Activated T-helper 2 cell treated with anti-CD3 and anti-CD28 coated beads, Interferon-gamma antibody, Interleukin-2, Interleukin-4, amounts not matched to agents 10 μg/mL and 5 μg/mL and 100 μg/mL, durations not matched to agents 14 hours and 24 hours and 36 hours (primary cell): ENCODE data around the gene CEP41. TPM values are rescaled to one million over a fixed set of nuclear protein-coding genes. Genes with fewer than 3 reads are reported as not detected.
"Not testable (repeated sequence)": the region's sequence is repeated elsewhere in the genome, so short reads cannot be mapped to it uniquely, and the experiment has no call there.

Experiments
- DNase-seq: peaks from one replicate; pipeline ENCODE4 v3.0.0; 2021; ENCODE audit warnings: low spot score
- H3K27ac Mint-ChIP-seq: one replicate; pipeline ENCODE4 v1.8.0; 2021; ENCODE audit warnings: mixed read lengths
- H3K27me3 Mint-ChIP-seq: one replicate; pipeline ENCODE4 v1.8.0; 2021; ENCODE audit warnings: low read depth, mixed read lengths
- H3K36me3 Mint-ChIP-seq: one replicate; pipeline ENCODE4 v1.8.0; 2021; ENCODE audit warnings: low read depth, mixed read lengths
- H3K4me1 Mint-ChIP-seq: one replicate; pipeline ENCODE4 v1.8.0; 2021; ENCODE audit warnings: low read depth, mixed read lengths
- H3K4me3 Mint-ChIP-seq: one replicate; pipeline ENCODE4 v1.8.0; 2021; ENCODE audit warnings: low read depth, mild to moderate bottlenecking, moderate library complexity, mixed read lengths
- H3K9me3 Mint-ChIP-seq: one replicate; pipeline ENCODE4 v1.8.0; 2021; ENCODE audit warnings: mixed read lengths
- intact Hi-C: fragments of 100-400 bp; cut with micrococcal nuclease; formaldehyde crosslinking; loops from one replicate; pipeline ENCODE4 v1.15.1; 2023
- total RNA-seq: library from RNA; stranded (reverse); gene quantifications from 2 replicates; pipeline ENCODE4 v1.2.3, GENCODE V29; 2022

The CEP41 gene
- total RNA-seq, 1 donor from 2014 or later, result 15.9 TPM

- intact Hi-C loops, result no loop called here
- DNase-seq, result no peak
- Mint-ChIP-seq H3K4me3 (no peak overlapping the region), H3K36me3 (no peaks in the 10 kb centered on the region), H3K9me3 (peaks cover 14% of the 10 kb centered on the region), H3K27ac (no peak overlapping the region), H3K27me3 (peaks cover 6% of the 10 kb centered on the region), H3K4me1 (no peaks in the 10 kb centered on the region)
Observed at GRCh38 chr7:130478991-130479390, 38.2 kb upstream of the CEP41 start.

- no peak overlapping the region for H3K4me3 Mint-ChIP-seq
- H3K27me3 Mint-ChIP-seq, result no peaks in the 10 kb centered on the region
- no peaks in the 10 kb centered on the region for H3K36me3 Mint-ChIP-seq
- intact Hi-C loops, result no loop called here
- DNase-seq, result no peak
- no peaks in the 10 kb centered on the region for H3K4me1 Mint-ChIP-seq
- peaks cover 14% of the 10 kb centered on the region for H3K9me3 Mint-ChIP-seq
- H3K27ac Mint-ChIP-seq, result no peak overlapping the region
Observed at GRCh38 chr7:130476297-130477150, 35.7 kb upstream of the CEP41 start.

- DNase-seq, result no peak
- Mint-ChIP-seq H3K9me3 (peaks cover 14% of the 10 kb centered on the region), H3K27me3 (peaks cover 2% of the 10 kb centered on the region), H3K36me3 (no peaks in the 10 kb centered on the region), H3K4me3 (no peak overlapping the region), H3K27ac (no peak overlapping the region), H3K4me1 (no peaks in the 10 kb centered on the region)
- intact Hi-C loops, result no loop called here
Observed at GRCh38 chr7:130475776-130476175, 35.0 kb upstream of the CEP41 start.

- H3K4me1 Mint-ChIP-seq, result no peaks in the 10 kb centered on the region
- DNase-seq, result no peak
- peaks cover 4% of the 10 kb centered on the region for H3K27me3 Mint-ChIP-seq
- no peaks in the 10 kb centered on the region for H3K36me3 Mint-ChIP-seq
- no peak overlapping the region for H3K27ac Mint-ChIP-seq
- no peak overlapping the region for H3K4me3 Mint-ChIP-seq
- peaks cover 9% of the 10 kb centered on the region for H3K9me3 Mint-ChIP-seq
- intact Hi-C loops, result no loop called here
Observed at GRCh38 chr7:130473876-130474275, 33.1 kb upstream of the CEP41 start.

GRCh38 chr7:130473289-130473688 is 32.5 kb upstream of the CEP41 start:
- intact Hi-C loops, result no loop called here
- Mint-ChIP-seq H3K9me3 (peaks cover 6% of the 10 kb centered on the region), H3K4me3 (no peak overlapping the region), H3K27ac (no peak overlapping the region), H3K36me3 (no peaks in the 10 kb centered on the region), H3K4me1 (no peaks in the 10 kb centered on the region), H3K27me3 (peaks cover 5% of the 10 kb centered on the region)
- no peak for DNase-seq

GRCh38 chr7:130471974-130472373 is 31.2 kb upstream of the CEP41 start:
- Mint-ChIP-seq H3K4me3 (no peak overlapping the region), H3K27ac (no peak overlapping the region), H3K36me3 (no peaks in the 10 kb centered on the region), H3K4me1 (no peaks in the 10 kb centered on the region), H3K27me3 (peaks cover 5% of the 10 kb centered on the region), H3K9me3 (no peaks in the 10 kb centered on the region)
- DNase-seq, result no peak
- intact Hi-C loops, result no loop called here

GRCh38 chr7:130468612-130469011 is 27.8 kb upstream of the CEP41 start:
- H3K4me3 Mint-ChIP-seq, result no peak overlapping the region
- no peak for DNase-seq
- H3K4me1 Mint-ChIP-seq, result no peaks in the 10 kb centered on the region
- H3K36me3 Mint-ChIP-seq, result no peaks in the 10 kb centered on the region
- H3K9me3 Mint-ChIP-seq, result peaks cover 4% of the 10 kb centered on the region
- intact Hi-C loops, result no loop called here
- H3K27ac Mint-ChIP-seq, result no peak overlapping the region
- peaks cover 8% of the 10 kb centered on the region for H3K27me3 Mint-ChIP-seq

GRCh38 chr7:130463553-130464434 is 23.0 kb upstream of the CEP41 start:
- no peak for DNase-seq
- peaks cover 4% of the 10 kb centered on the region for H3K27me3 Mint-ChIP-seq
- intact Hi-C loops, result no loop called here
- peaks cover 10% of the 10 kb centered on the region for H3K36me3 Mint-ChIP-seq
- no peak overlapping the region for H3K4me3 Mint-ChIP-seq
- peaks cover 17% of the 10 kb centered on the region for H3K9me3 Mint-ChIP-seq
- no peaks in the 10 kb centered on the region for H3K4me1 Mint-ChIP-seq
- no peak overlapping the region for H3K27ac Mint-ChIP-seq

GRCh38 chr7:130461272-130461671 is 20.5 kb upstream of the CEP41 start:
- Mint-ChIP-seq H3K27ac (no peak overlapping the region), H3K4me3 (no peak overlapping the region), H3K4me1 (peaks cover 7% of the 10 kb centered on the region)

GRCh38 chr7:130458257-130458656 is 17.4 kb upstream of the CEP41 start:
- Mint-ChIP-seq H3K36me3 (peaks cover 11% of the 10 kb centered on the region), H3K27ac (no peak overlapping the region), H3K27me3 (no peaks in the 10 kb centered on the region), H3K4me1 (peaks cover 22% of the 10 kb centered on the region), H3K4me3 (no peak overlapping the region), H3K9me3 (peaks cover 21% of the 10 kb centered on the region)
- no peak for DNase-seq
- intact Hi-C loops, result no loop called here

More at GRCh38 chr7:130461272-130461671, 20.5 kb upstream of the CEP41 start:
- peaks cover 11% of the 10 kb centered on the region for H3K36me3 Mint-ChIP-seq
- DNase-seq, result no peak
- H3K9me3 Mint-ChIP-seq, result peaks cover 25% of the 10 kb centered on the region
- peaks cover 2% of the 10 kb centered on the region for H3K27me3 Mint-ChIP-seq
- intact Hi-C loops, result no loop called here

- Mint-ChIP-seq H3K27ac (no peak overlapping the region), H3K9me3 (peaks cover 20% of the 10 kb centered on the region), H3K4me3 (no peak overlapping the region), H3K27me3 (no peaks in the 10 kb centered on the region), H3K36me3 (peaks cover 11% of the 10 kb centered on the region), H3K4me1 (peaks cover 22% of the 10 kb centered on the region)
- no peak for DNase-seq
- intact Hi-C loops, result no loop called here
Observed at GRCh38 chr7:130454959-130455358, 14.1 kb upstream of the CEP41 start.

- peaks cover 16% of the 10 kb centered on the region for H3K4me1 Mint-ChIP-seq
- H3K4me3 Mint-ChIP-seq, result no peak overlapping the region
- H3K9me3 Mint-ChIP-seq, result peaks cover 7% of the 10 kb centered on the region
- no peaks in the 10 kb centered on the region for H3K27me3 Mint-ChIP-seq
- no peak for DNase-seq
- H3K36me3 Mint-ChIP-seq, result peaks cover 4% of the 10 kb centered on the region
- no peak overlapping the region for H3K27ac Mint-ChIP-seq
- intact Hi-C loops, result no loop called here
Observed at GRCh38 chr7:130452951-130453350, 12.1 kb upstream of the CEP41 start.

GRCh38 chr7:130451344-130451743 is 10.5 kb upstream of the CEP41 start:
- peaks cover 21% of the 10 kb centered on the region for H3K4me1 Mint-ChIP-seq
- H3K9me3 Mint-ChIP-seq, result peaks cover 13% of the 10 kb centered on the region
- H3K36me3 Mint-ChIP-seq, H3K27ac Mint-ChIP-seq, intact Hi-C loops, H3K4me3 Mint-ChIP-seq, H3K27me3 Mint-ChIP-seq, DNase-seq: not testable (repeated sequence)
